Stimulated activated naive CD8-positive, alpha-beta T cell treated with anti-CD3 and anti-CD28 coated beads, Interleukin-15, Interleukin-2, amounts not matched to agents 100 U/mL and 50 U/mL, for 24 hours (primary cell): ENCODE results near the gene MYO1E.

ENCODE experiments used
- ATAC-seq: fragments of 150-1000 bp; cut with Tn5 transposase; one replicate; pipeline ENCODE4 v1.10.0; 2021
- DNase-seq: peaks from one replicate; pipeline ENCODE4 v3.0.0; 2021

Gene MYO1E

GRCh38 chr15:59190291-59190690 lies 182.4 kb downstream of the MYO1E start:
- DNase-seq = no peak
- no peak for ATAC-seq

DNA sequence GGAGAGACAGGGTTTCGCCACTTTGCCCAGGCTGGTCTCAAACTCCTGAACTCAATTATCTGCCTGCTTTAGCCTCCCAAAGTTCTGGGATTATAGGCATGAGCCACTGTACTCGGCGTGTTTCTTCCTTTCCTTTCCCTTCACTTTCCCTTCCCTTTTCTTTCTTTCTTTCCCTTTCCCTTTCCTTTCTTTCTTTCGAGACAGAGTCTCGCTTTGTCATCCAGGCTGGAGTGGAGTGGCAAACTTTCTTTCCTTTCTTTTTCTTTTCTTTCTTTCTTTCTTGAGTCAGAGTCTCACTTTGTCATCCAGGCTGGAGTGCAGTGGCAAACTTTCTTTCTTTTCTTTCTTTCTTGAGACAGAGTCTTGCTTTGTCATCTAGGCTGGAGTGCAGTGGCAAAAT lies 183.4 kb downstream of the MYO1E start:
- no peak for ATAC-seq
- no peak for DNase-seq

GRCh38 chr15:59186501-59186900 lies 186.2 kb downstream of the MYO1E start:
- DNase-seq = no peak
- no peak for ATAC-seq

DNA sequence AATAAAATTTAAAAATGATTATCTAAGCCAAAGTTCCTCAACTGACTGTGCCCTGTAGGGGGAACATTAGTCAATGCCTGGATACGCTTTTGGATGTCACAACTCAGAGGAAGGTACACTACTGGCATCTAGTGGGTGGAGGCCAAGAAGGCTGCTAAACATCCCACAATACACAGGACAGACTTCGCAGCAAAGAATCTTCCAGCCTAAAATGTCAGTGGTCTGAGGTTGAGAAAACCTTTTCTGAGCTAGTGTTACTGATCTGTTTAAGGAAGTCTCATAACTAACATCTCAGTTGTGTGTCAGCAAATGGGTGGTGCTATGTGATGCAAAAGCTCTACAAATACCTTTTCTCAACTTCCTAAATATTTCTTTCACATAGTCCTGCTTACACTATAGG lies 186.9 kb downstream of the MYO1E start:
- DNase-seq (no peak), ATAC-seq (peak; percentile 32)

- DNase-seq (no peak), ATAC-seq (no peak)
Observed at GRCh38 chr15:59180945-59181600, 191.6 kb downstream of the MYO1E start.

GRCh38 chr15:59179717-59180116 lies 193.0 kb downstream of the MYO1E start:
- no peak for DNase-seq

GRCh38 chr15:59178151-59178695 lies 194.4 kb downstream of the MYO1E start:
- DNase-seq (no peak), ATAC-seq (no peak)

More at GRCh38 chr15:59179717-59180116, 193.0 kb downstream of the MYO1E start:
- no peak for ATAC-seq

GRCh38 chr15:59177317-59177660 lies 195.4 kb downstream of the MYO1E start:
- DNase-seq (no peak), ATAC-seq (no peak)

DNA sequence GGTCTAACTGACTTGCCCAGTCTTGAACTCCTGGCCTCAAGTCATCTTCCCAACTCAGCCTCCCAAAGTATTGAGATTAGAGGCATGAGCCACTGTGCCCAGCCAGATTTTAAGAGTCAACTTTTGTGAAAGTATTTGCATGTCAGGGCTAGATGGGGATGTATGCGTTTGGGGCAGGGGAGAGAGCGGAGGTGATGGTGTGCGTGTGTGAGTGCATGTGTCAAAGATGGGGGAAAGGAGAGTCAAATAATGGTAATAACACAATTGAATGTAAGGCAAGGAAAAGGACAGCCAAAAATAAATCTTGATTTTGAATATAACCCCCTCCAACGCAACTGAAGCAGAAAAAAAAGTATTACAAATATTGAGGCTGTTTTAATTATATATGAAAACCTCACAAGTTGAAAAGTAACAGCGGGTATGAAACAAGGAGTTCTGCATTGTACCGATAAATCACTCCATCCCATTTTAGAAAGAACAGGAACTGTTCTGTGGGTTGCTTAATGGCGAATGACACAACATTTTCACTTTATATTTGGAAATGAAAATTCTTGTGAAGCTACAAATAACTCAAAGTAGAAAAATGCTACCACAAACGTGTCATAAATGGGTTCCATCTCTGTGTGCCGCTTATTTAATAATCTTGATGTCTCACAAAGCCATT lies 195.9 kb downstream of the MYO1E start:
- no peak for DNase-seq
- ATAC-seq = no peak

GRCh38 chr15:59174835-59175831 lies 197.5 kb downstream of the MYO1E start:
- peak; percentile 83 for ATAC-seq
- DNase-seq = peak; percentile 46

GRCh38 chr15:59174151-59174834 lies 198.4 kb downstream of the MYO1E start:
- DNase-seq (no peak), ATAC-seq (no peak)

DNA sequence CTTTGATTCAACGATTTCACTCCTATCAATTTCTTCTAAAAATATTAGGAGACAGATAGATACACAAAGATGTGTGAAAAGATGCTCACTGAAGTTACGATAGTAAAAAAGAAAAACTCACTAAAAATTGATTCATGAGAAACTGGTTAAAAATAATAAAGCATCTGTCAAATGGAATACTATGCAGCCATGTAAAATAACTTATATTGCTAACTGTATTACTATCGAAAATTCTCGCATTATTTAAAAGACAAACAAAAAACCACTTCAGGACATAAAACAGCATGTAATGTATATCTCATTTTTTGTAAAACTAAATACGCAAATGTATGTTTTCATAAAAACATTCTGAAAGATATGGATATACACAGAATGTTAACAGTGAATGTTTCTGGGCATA lies 199.5 kb downstream of the MYO1E start:
- no peak for DNase-seq
- no peak for ATAC-seq

GRCh38 chr15:59172289-59172901 lies 200.3 kb downstream of the MYO1E start:
- no peak for ATAC-seq
- DNase-seq = no peak

GRCh38 chr15:59171067-59171397 lies 201.6 kb downstream of the MYO1E start:
- no peak for DNase-seq
- no peak for ATAC-seq

DNA sequence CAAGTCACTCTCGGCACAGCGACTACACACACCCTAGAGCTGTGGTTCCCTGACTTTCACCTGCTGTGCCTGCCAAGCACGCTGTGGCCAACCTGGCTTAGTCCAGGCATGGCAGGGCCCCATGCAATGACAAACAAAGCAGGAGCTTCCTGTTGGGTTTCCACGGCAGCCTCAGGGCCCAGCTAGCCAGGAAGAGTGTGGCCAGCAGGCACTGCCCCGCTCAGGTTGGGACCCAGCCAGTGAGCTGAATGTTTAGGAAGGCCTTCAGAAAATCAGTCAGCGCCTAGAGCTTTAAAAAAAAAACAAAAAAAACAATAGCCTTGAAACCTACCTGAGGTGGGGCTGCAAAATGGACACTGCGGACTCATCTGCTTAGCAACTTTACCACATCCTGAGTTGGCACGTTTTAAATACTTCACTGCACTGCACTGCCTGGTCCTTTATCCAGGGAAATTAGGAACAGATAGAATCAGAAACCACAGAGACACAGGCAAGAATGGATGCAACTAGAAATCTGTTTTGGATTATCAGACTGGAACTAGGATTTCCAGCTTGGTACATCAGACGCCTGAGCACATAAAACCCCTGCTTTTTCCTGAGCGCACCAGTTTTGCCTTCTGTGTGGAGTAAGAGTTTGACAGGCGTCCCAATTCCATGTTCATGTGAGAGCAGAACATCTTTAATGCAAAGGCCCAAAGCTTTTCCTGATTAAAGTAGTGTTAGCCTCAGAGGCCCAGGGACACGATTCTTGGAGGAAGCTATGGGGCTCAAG lies 202.2 kb downstream of the MYO1E start:
- DNase-seq (no peak), ATAC-seq (no peak)

- ATAC-seq = peak; percentile 61
Observed at GRCh38 chr15:59169251-59169708, 203.4 kb downstream of the MYO1E start.

GRCh38 chr15:59168536-59168935 lies 204.1 kb downstream of the MYO1E start:
- DNase-seq (no peak), ATAC-seq (no peak)

More at GRCh38 chr15:59169251-59169708, 203.4 kb downstream of the MYO1E start:
- no peak for DNase-seq

DNA sequence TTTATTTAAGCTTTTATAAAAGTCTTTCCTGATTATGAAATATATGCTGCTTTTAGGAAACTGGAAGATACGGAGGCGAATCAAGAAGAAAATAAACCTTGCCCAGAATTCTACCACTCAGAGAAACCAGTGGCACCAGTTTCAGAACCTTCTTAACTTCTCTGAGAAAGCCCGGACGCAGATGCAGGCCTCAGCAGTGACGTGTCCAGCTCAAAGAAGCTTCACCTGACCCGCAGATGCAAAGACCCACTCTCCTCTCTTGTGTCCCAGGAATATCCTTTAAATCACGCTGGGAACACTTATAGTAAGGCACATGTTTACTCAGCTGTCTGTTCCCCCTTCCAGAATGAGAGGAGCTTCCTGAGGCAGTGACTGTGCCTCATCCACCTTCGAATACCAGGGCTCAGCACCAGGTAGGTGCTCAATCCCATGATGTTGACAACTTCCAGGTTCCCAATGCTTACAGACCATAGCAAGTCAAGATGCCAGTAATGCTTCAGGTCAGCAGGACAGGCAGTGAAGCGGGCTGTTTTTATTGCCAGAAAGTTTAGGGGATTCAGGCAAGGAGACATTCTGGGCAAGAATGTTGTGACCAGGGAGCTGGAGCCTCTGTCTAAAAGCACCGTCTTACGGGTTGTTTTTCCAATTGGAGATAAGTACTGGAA lies 205.9 kb downstream of the MYO1E start:
- ATAC-seq = no peak
- no peak for DNase-seq

DNA sequence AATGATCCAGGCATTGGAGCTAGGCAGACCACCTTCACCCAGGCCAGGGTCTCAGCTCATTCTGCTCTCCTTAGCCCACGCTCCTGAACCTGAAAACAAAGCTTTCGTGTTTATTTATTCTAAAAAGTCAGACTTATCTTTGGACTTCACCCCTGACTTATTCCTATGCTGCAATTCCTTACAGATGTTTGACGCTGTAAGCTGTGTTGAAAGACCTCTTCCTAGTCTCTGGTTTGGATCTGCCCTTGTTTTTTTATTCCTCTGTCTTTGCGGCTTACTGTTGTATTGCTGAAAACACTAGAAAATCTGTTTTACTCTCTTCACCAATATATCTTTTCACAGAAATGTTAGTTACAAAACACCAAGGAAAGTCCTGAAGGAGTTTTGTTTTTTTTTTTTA lies 206.5 kb downstream of the MYO1E start:
- ATAC-seq = no peak
- no peak for DNase-seq

DNA sequence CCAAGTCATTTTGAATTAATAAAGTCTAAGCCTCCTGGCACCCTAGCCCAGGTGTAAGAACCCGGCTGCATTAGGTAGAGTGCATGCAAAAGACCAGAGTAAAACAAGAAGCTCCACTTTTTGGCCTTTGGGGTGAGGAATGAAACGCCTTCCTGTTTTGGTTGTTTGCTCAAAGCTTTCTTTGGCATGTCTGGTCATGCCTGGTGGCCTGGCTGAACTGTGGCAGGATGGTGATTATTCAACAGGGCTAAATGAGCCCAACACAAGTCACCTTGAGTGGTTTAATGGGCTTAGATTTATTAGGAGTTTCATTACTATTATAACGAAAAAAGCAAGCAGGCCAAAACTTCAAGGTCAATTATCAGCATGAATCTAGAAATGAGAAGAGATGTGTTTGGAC lies 206.9 kb downstream of the MYO1E start:
- DNase-seq (no peak), ATAC-seq (no peak)
